ENCODE measurements around the gene SGTA.

Gene SGTA

DNA sequence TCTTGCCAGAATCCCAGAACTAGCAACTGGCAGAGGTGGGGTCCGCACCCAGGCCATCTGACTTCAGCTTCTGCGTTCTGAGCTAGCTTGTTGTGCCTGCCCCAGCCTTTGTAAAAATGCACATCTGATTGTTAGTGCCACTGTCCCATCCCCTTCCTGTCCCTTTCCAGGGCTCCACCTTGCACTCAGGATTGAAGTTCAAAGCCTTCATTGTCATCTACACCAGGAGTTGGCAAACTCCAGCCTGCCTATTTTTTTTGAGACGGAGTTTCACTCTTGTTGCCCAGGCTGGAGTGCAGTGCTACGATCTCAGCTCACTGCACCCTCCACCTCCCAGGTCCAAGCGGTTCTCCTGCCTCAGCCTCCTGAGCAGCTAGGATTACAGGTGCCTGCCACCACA lies 5.2 kb upstream of the SGTA start:
- Histone ChIP-seq H3K4me3 (replicated peaks; ENCODE audit: insufficient read depth, low read length) (no peak overlapping the region), H3K27me3 (ENCODE audit: insufficient read depth, poor library complexity, severe bottlenecking) (no peaks in the 10 kb centered on the region), H3K27ac (replicated peaks) (no peak overlapping the region)
- TF ChIP-seq POLR2AphosphoS5 (IDR thresholded peaks at IDR 0.05; ENCODE audit: low read depth) (no peak), GABPA (IDR thresholded peaks at IDR 0.05; ENCODE audit: low read depth) (no peak), SPI1 (IDR thresholded peaks at IDR 0.05; ENCODE audit: borderline replicate concordance, low read depth) (no peak)
- TF ChIP-seq, protein P1, sequence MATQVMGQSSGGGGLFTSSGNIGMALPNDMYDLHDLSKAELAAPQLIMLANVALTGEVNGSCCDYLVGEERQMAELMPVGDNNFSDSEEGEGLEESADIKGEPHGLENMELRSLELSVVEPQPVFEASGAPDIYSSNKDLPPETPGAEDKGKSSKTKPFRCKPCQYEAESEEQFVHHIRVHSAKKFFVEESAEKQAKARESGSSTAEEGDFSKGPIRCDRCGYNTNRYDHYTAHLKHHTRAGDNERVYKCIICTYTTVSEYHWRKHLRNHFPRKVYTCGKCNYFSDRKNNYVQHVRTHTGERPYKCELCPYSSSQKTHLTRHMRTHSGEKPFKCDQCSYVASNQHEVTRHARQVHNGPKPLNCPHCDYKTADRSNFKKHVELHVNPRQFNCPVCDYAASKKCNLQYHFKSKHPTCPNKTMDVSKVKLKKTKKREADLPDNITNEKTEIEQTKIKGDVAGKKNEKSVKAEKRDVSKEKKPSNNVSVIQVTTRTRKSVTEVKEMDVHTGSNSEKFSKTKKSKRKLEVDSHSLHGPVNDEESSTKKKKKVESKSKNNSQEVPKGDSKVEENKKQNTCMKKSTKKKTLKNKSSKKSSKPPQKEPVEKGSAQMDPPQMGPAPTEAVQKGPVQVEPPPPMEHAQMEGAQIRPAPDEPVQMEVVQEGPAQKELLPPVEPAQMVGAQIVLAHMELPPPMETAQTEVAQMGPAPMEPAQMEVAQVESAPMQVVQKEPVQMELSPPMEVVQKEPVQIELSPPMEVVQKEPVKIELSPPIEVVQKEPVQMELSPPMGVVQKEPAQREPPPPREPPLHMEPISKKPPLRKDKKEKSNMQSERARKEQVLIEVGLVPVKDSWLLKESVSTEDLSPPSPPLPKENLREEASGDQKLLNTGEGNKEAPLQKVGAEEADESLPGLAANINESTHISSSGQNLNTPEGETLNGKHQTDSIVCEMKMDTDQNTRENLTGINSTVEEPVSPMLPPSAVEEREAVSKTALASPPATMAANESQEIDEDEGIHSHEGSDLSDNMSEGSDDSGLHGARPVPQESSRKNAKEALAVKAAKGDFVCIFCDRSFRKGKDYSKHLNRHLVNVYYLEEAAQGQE (IDR thresholded peaks at IDR 0.05; ENCODE audit: insufficient replicate concordance, low read depth): no peak
- TF ChIP-seq, protein P2, sequence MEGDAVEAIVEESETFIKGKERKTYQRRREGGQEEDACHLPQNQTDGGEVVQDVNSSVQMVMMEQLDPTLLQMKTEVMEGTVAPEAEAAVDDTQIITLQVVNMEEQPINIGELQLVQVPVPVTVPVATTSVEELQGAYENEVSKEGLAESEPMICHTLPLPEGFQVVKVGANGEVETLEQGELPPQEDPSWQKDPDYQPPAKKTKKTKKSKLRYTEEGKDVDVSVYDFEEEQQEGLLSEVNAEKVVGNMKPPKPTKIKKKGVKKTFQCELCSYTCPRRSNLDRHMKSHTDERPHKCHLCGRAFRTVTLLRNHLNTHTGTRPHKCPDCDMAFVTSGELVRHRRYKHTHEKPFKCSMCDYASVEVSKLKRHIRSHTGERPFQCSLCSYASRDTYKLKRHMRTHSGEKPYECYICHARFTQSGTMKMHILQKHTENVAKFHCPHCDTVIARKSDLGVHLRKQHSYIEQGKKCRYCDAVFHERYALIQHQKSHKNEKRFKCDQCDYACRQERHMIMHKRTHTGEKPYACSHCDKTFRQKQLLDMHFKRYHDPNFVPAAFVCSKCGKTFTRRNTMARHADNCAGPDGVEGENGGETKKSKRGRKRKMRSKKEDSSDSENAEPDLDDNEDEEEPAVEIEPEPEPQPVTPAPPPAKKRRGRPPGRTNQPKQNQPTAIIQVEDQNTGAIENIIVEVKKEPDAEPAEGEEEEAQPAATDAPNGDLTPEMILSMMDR (IDR thresholded peaks at IDR 0.05; ENCODE audit: insufficient read depth, low read length): no peak
- DNase-seq (ENCODE audit: low read depth in 1 of 2, low spot score in 1 of 2): no peak

DNA sequence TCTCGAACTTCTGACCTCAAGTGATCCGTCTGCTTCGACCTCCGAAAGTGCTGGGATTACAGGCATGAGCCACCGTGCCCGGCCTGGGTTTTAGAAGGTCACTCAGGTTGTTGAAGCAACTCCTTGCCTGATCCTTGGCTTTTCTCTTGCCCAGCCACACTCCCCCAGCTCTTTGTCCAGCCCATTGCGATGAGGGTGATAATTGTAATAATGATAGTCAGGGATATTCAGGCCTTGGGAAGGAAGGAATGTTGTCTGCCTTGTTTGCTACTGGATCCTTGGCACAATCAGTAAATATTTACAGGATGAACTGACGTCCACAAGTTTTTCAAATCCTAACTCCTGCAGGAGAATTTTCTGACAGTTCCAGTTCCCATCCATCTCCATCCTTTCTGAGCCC lies 4.0 kb upstream of the SGTA start:
- H3K4me3 ChIP-seq (replicated peaks; ENCODE audit: insufficient read depth, low read length): no peak overlapping the region
- H3K27ac ChIP-seq (replicated peaks): no peak overlapping the region
- no peak for DNase-seq (ENCODE audit: low read depth in 1 of 2, low spot score in 1 of 2)
- TF ChIP-seq GABPA (IDR thresholded peaks at IDR 0.05; ENCODE audit: low read depth) (no peak), POLR2AphosphoS5 (IDR thresholded peaks at IDR 0.05; ENCODE audit: low read depth) (no peak), SPI1 (IDR thresholded peaks at IDR 0.05; ENCODE audit: borderline replicate concordance, low read depth) (no peak)
- TF ChIP-seq, protein P1 (IDR thresholded peaks at IDR 0.05; ENCODE audit: insufficient replicate concordance, low read depth): no peak
- TF ChIP-seq, protein P2 (IDR thresholded peaks at IDR 0.05; ENCODE audit: insufficient read depth, low read length): no peak
- no peaks in the 10 kb centered on the region for H3K27me3 ChIP-seq (ENCODE audit: insufficient read depth, poor library complexity, severe bottlenecking)

DNA sequence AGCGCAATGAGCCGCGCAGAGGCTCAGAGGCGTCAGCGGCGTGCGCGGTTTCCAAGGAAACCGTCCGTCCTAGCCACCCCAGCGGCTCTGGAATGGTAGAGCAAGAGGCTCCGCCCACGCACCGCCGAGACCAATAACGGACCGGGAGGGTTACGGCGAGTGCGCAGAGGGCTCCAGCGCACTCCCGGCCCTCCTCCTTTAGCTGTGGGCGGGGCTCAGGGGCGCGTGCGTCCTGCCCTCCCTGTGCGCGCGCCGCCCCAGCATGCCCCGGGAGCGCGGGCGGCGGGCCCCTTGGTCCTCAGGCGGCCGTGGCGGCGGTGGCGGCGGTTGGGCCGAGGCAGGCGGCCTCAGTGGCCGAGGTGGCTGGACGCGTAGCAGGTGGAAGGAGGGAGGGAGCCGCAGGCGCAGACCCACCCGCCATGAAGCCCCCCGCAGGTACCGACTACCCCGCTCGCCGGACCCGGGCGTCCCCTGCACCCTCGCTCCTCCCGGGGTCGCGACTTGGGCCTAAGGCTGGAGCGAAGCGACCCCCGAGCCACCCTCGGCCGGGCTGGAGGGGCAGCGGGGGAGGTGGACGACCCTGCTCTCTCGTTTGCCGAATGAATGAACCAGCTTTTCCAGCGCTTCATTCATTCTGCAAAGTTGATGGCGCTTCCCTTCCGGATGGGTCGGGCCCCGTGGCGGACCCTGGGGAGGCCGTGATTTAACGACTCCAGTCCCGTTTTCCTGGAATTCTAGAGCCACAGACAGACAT lies 2.3 kb upstream of the SGTA start, which contains the start of gene THOP1:
TSS of gene THOP1 (plus strand) at position 260 of the 754 bp plus-strand sequence. CDS start at position 420, 160 bp downstream.
- Histone ChIP-seq H3K27ac (replicated peaks) (peak within 1 kb of the TSS; percentile 83), H3K4me3 (replicated peaks; ENCODE audit: insufficient read depth, low read length) (peak within 1 kb of the TSS; percentile 97), H3K27me3 (ENCODE audit: insufficient read depth, poor library complexity, severe bottlenecking) (no peaks in the 10 kb centered on the region)
- no peak for TF ChIP-seq GABPA (IDR thresholded peaks at IDR 0.05; ENCODE audit: low read depth)
- TF ChIP-seq, protein P1 (IDR thresholded peaks at IDR 0.05; ENCODE audit: insufficient replicate concordance, low read depth): no peak
- peak; percentile 60; the same call in 1 of the 2 replicates for TF ChIP-seq POLR2AphosphoS5 (IDR thresholded peaks at IDR 0.05; ENCODE audit: low read depth)
- TF ChIP-seq, protein P2 (IDR thresholded peaks at IDR 0.05; ENCODE audit: insufficient read depth, low read length): no peak
- TF ChIP-seq SPI1 (IDR thresholded peaks at IDR 0.05; ENCODE audit: borderline replicate concordance, low read depth): no peak
- DNase-seq (ENCODE audit: low read depth in 1 of 2, low spot score in 1 of 2): peak; percentile 96 to 99
